CD14-positive monocyte (primary cell): Measurements from ENCODE around the gene ATF7IP2. TPM values are rescaled to one million over a fixed set of nuclear protein-coding genes. Genes with fewer than 3 reads are reported as not detected.

Experiments
- DNase-seq, 3 donors: peaks; one replicate each; pipeline ENCODE4 v3.0.0-alpha.2; 2011 to 2022
- H2AFZ ChIP-seq: 2 replicates; pipeline ENCODE4 v1.6.0; 2012; ENCODE audit warnings: mild to moderate bottlenecking, low read depth, low read length, inconsistent platforms; ENCODE audit not compliant: insufficient read depth, poor library complexity, severe bottlenecking
- H3K27ac ChIP-seq, 2 donors: 1 replicate in 1 of 2; 2 replicates in 1 of 2; pipeline ENCODE4 v1.5.1; 2012 to 2013; ENCODE audit warnings: low read length in 2 of 2, control low read depth in 1 of 2, inconsistent platforms in 1 of 2, low read depth in 1 of 2, mild to moderate bottlenecking in 1 of 2
- H3K27me3 ChIP-seq, 2 donors: one replicate each; pipeline versions ENCODE4 v1.6.0 to v1.6.1; 2011 to 2013; ENCODE audit warnings: low read length in 2 of 2; ENCODE audit not compliant: control insufficient read depth in 2 of 2, insufficient read depth in 2 of 2
- H3K36me3 ChIP-seq, 2 donors: replicated peaks in 1 of 2; 1 replicate in 1 of 2; 2 replicates in 1 of 2; pipeline versions ENCODE4 v1.5.1 to v1.6.1; 2012 to 2013; ENCODE audit warnings: low read length in 2 of 2, control low read depth in 1 of 2, inconsistent platforms in 1 of 2, mild to moderate bottlenecking in 1 of 2; ENCODE audit not compliant: insufficient read depth in 2 of 2, control insufficient read depth in 1 of 2
- H3K4me1 ChIP-seq, 2 donors: 1 replicate in 1 of 2; 2 replicates in 1 of 2; pipeline versions ENCODE4 v1.5.1 to v1.6.1; 2012 to 2013; ENCODE audit warnings: low read length in 2 of 2, control low read depth in 1 of 2, inconsistent platforms in 1 of 2, mild to moderate bottlenecking in 1 of 2, moderate library complexity in 1 of 2; ENCODE audit not compliant: insufficient read depth in 2 of 2, control insufficient read depth in 1 of 2
- H3K4me2 ChIP-seq: replicated peaks from 2 replicates; pipeline ENCODE3; 2012; ENCODE audit warnings: low read length, moderate library complexity, mild to moderate bottlenecking; ENCODE audit not compliant: poor library complexity, severe bottlenecking; ENCODE audit errors: extremely low read depth
- H3K4me3 ChIP-seq, 3 experiments: fragments of 200-600 bp in 1 of 3; sonication (generic) in 1 of 3; replicated peaks in 1 of 3; 1 replicate in 2 of 3; 2 replicates in 1 of 3; pipeline ENCODE4 v1.5.1; 2011 to 2013; ENCODE audit warnings: low read length in 3 of 3, mild to moderate bottlenecking in 3 of 3, control low read depth in 2 of 3, low read depth in 2 of 3, inconsistent platforms in 1 of 3, moderate library complexity in 1 of 3
- H3K79me2 ChIP-seq: 2 replicates; pipeline ENCODE4 v1.6.0; 2012; ENCODE audit warnings: mild to moderate bottlenecking, control low read depth, inconsistent platforms, low read length, moderate library complexity; ENCODE audit not compliant: insufficient read depth
- H3K9ac ChIP-seq: 2 replicates; pipeline ENCODE4 v1.6.0; 2017; ENCODE audit warnings: low read length, mild to moderate bottlenecking; ENCODE audit not compliant: insufficient read depth, poor library complexity, severe bottlenecking
- H3K9me3 ChIP-seq, 2 donors: replicated peaks in 1 of 2; 1 replicate in 1 of 2; 2 replicates in 1 of 2; pipeline versions ENCODE4 v1.5.1 to v1.6.1; 2012 to 2013; ENCODE audit warnings: low read length in 2 of 2, control low read depth in 1 of 2; ENCODE audit not compliant: control insufficient read depth in 1 of 2, insufficient read depth in 1 of 2
- H4K20me1 ChIP-seq: 2 replicates; pipeline ENCODE4 v1.6.0; 2012; ENCODE audit warnings: mild to moderate bottlenecking, low read length, control low read depth, moderate library complexity; ENCODE audit not compliant: insufficient read depth
- H3K27ac Mint-ChIP-seq, 7 donors: one replicate each; pipeline ENCODE4 v1.8.0; 2020; ENCODE audit warnings: mild to moderate bottlenecking in 7 of 7, mixed read lengths in 7 of 7, moderate library complexity in 6 of 7, inconsistent platforms in 2 of 7
- H3K27me3 Mint-ChIP-seq, 3 donors: one replicate each; pipeline ENCODE4 v1.8.0; 2021 to 2022; ENCODE audit warnings: low read depth in 3 of 3, mild to moderate bottlenecking in 3 of 3, mixed read lengths in 3 of 3, moderate library complexity in 3 of 3, inconsistent platforms in 1 of 3
- H3K36me3 Mint-ChIP-seq, 2 donors: one replicate each; pipeline ENCODE4 v1.8.0; 2020; ENCODE audit warnings: mixed read lengths in 2 of 2, inconsistent platforms in 1 of 2, mild to moderate bottlenecking in 1 of 2
- H3K4me1 Mint-ChIP-seq: one replicate; pipeline ENCODE4 v1.8.0; 2020; ENCODE audit warnings: mild to moderate bottlenecking, mixed read lengths
- H3K4me3 Mint-ChIP-seq, 2 donors: one replicate each; pipeline ENCODE4 v1.8.0; 2020; ENCODE audit warnings: mild to moderate bottlenecking in 2 of 2, mixed read lengths in 2 of 2, moderate library complexity in 1 of 2
- H3K9me3 Mint-ChIP-seq, 7 donors: one replicate each; pipeline ENCODE4 v1.8.0; 2020 to 2022; ENCODE audit warnings: mixed read lengths in 7 of 7, mild to moderate bottlenecking in 6 of 7, moderate library complexity in 6 of 7, inconsistent platforms in 2 of 7
- WGBS: methylation state at CpG from one replicate; pipeline ENCODE4 v1.1.5; 2013; ENCODE audit warnings: missing lambda C conversion rate; ENCODE audit not compliant: insufficient coverage; 5-methylcytosine and 5-hydroxymethylcytosine counted together
- intact Hi-C, 2 donors: fragments of 100-400 bp; cut with micrococcal nuclease; formaldehyde crosslinking; loops; one replicate each; pipeline versions ENCODE4 v1.15.0 to v1.15.1; 2023
- polyA plus RNA-seq, 3 donors: library from polyadenylated mRNA; depleted of rRNA in 1 of 3; unstranded in 2 of 3; stranded (reverse) in 1 of 3; fragments of 300-500 nt in 2 of 3; fragments of >200 nt in 1 of 3; fragmentation: Illumina TruSeq in 2 of 3; gene quantifications; 1 replicate in 2 of 3; 2 replicates in 1 of 3; pipeline ENCODE4 v1.2.3, GENCODE V29; 2012 to 2021
- TF ChIP-seq, protein P1 (sequence below): fragments of 200-600 bp; IDR thresholded peaks from one replicate; pipeline ENCODE4 v1.8.0; 2022; ENCODE audit warnings: antibody characterized with exemption, mild to moderate bottlenecking

ATF7IP2 gene
- polyA plus RNA-seq, 3 donors: 8.7 to 36.4 (median 11.9) TPM

DNA sequence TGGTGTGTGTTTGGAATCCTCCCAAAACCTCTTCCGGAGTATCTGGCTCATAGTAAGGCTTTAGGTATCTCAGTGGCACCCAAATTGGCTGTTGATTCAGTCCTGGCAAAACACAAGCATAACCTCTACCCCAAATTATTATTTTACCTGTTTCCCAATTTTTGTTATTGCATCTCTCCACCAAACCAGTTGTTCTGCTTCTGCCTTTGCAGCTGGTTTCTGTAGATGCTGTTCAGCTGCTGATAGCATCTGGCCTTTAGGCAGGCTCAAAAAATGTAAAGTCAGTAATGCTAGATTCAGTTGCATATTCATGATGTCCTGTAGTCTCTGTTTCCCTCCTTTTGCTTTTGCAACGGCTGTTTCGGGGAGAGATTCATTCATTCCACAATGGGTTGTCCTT lies 33.8 kb downstream of the ATF7IP2 start:
- no peak overlapping the region for H3K4me2 ChIP-seq
- Mint-ChIP-seq H3K36me3 (peaks cover 4 to 23% of the 10 kb centered on the region in 2 donors), H3K27me3 (no peaks in the 10 kb centered on the region), H3K27ac (no peak overlapping the region), H3K4me1 (no peaks in the 10 kb centered on the region), H3K4me3 (no peak overlapping the region), H3K9me3 (peaks cover 40 to 51% (median 48%) of the 10 kb centered on the region in 7 donors)
- H3K79me2 ChIP-seq: no peaks in the 10 kb centered on the region
- no peak overlapping the region for H3K27ac ChIP-seq
- H3K36me3 ChIP-seq: peaks cover 0 to 6% of the 10 kb centered on the region in 2 donors
- DNase-seq: no peak
- intact Hi-C loops: no loop called here
- 100% methylated on average over 1 of the region's 3 CpGs for WGBS
- H3K4me3 ChIP-seq: no peak overlapping the region
- H3K9me3 ChIP-seq: peaks cover 25 to 58% of the 10 kb centered on the region in 2 donors
- TF ChIP-seq, protein P1, sequence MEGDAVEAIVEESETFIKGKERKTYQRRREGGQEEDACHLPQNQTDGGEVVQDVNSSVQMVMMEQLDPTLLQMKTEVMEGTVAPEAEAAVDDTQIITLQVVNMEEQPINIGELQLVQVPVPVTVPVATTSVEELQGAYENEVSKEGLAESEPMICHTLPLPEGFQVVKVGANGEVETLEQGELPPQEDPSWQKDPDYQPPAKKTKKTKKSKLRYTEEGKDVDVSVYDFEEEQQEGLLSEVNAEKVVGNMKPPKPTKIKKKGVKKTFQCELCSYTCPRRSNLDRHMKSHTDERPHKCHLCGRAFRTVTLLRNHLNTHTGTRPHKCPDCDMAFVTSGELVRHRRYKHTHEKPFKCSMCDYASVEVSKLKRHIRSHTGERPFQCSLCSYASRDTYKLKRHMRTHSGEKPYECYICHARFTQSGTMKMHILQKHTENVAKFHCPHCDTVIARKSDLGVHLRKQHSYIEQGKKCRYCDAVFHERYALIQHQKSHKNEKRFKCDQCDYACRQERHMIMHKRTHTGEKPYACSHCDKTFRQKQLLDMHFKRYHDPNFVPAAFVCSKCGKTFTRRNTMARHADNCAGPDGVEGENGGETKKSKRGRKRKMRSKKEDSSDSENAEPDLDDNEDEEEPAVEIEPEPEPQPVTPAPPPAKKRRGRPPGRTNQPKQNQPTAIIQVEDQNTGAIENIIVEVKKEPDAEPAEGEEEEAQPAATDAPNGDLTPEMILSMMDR: no peak
- no peak overlapping the region for H2AFZ ChIP-seq
- no peaks in the 10 kb centered on the region for H3K27me3 ChIP-seq
- H3K9ac ChIP-seq: no peak overlapping the region
- no peaks in the 10 kb centered on the region for H3K4me1 ChIP-seq
- H4K20me1 ChIP-seq: no peaks in the 10 kb centered on the region

- H4K20me1 ChIP-seq: no peaks in the 10 kb centered on the region
- DNase-seq: no peak
- TF ChIP-seq, protein P1: no peak
- H3K4me1 ChIP-seq: no peaks in the 10 kb centered on the region
- no peaks in the 10 kb centered on the region for H3K4me1 Mint-ChIP-seq
- no peak overlapping the region for H3K4me2 ChIP-seq
- no peak overlapping the region for H3K27ac Mint-ChIP-seq
- intact Hi-C loops: no loop called here
- WGBS: 100% methylated on average over 1 of the region's 3 CpGs
- no peaks in the 10 kb centered on the region for H3K36me3 ChIP-seq
- H3K9me3 Mint-ChIP-seq: peaks cover 27 to 35% (median 32%) of the 10 kb centered on the region in 7 donors
- no peaks in the 10 kb centered on the region for H3K79me2 ChIP-seq
- no peak overlapping the region for H3K4me3 Mint-ChIP-seq
- peaks cover 22 to 40% of the 10 kb centered on the region in 2 donors for H3K9me3 ChIP-seq
- no peak overlapping the region for H3K4me3 ChIP-seq
- H3K36me3 Mint-ChIP-seq: peaks cover 4 to 18% of the 10 kb centered on the region in 2 donors
- H3K9ac ChIP-seq: no peak overlapping the region
- H3K27ac ChIP-seq: no peak overlapping the region
- no peaks in the 10 kb centered on the region for H3K27me3 Mint-ChIP-seq
- no peak overlapping the region for H2AFZ ChIP-seq
- no peaks in the 10 kb centered on the region for H3K27me3 ChIP-seq
Observed at GRCh38 chr16:10421596-10421995, 35.7 kb downstream of the ATF7IP2 start.
